ENCODE data around the gene ODR4. TPM values are rescaled to one million over a fixed set of nuclear protein-coding genes. Genes with fewer than 3 reads are reported as not detected.

ODR4 gene
- total RNA-seq, 1 experiment from 2014 or later, result 7.9 TPM

- Histone ChIP-seq H3K4me3 (ENCODE audit: low read length) (no peak overlapping the region), H3K9ac (ENCODE audit: low read length) (no peak overlapping the region), H3K9me3 (ENCODE audit: low read length) (no peaks in the 10 kb centered on the region), H3K36me3 (ENCODE audit: low read depth, low read length) (peaks cover 5% of the 10 kb centered on the region; the same call in 1 of the 2 replicates), H3K4me1 (ENCODE audit: insufficient read depth, low read length) (no peaks in the 10 kb centered on the region), H3K79me2 (ENCODE audit: low read length) (no peaks in the 10 kb centered on the region), H4K20me1 (ENCODE audit: low read length) (no peaks in the 10 kb centered on the region), H3K27me3 (ENCODE audit: low read length) (no peaks in the 10 kb centered on the region), H3F3A (ENCODE audit: low read length, unreplicated experiment) (no peaks in the 10 kb centered on the region), H3K27ac (ENCODE audit: low read length) (no peak overlapping the region), H3K9me2 (replicated peaks; ENCODE audit: low read length) (no peaks in the 10 kb centered on the region), H3K4me2 (ENCODE audit: low read length) (no peak overlapping the region), H2AFZ (ENCODE audit: low read length) (no peak overlapping the region)
- POLR2A ChIA-PET (ENCODE audit: unreplicated experiment), result no interaction called here
- intact Hi-C loops (cut with micrococcal nuclease), result no loop called here
- no peak for ATAC-seq
- no peak for TF ChIP-seq EZH2 (IDR thresholded peaks at IDR 0.05; ENCODE audit: low read length, unreplicated experiment)
- TF ChIP-seq CTCF (conservative IDR thresholded peaks at IDR 0.05; ENCODE audit: low read depth, low read length), result no peak
- no peak for TF ChIP-seq EZH2phosphoT487 (IDR thresholded peaks at IDR 0.05; ENCODE audit: borderline replicate concordance, low read length)
- CTCF ChIA-PET, result no interaction called here
- no TSS peak for BruUV-seq (replicated peaks)
- DNase-seq, result no peak
These were observed 45.8 kb downstream of the ODR4 start for GRCh38 chr1:186421446-186421845.

- CTCF ChIA-PET, result no interaction called here
- BruUV-seq (replicated peaks), result no TSS peak
These were observed 48.9 kb downstream of the ODR4 start for GRCh38 chr1:186424539-186424938.

GRCh38 chr1:186426118-186426517, 50.5 kb downstream of the ODR4 start:
- H4K20me1 ChIP-seq (ENCODE audit: low read length), result no peaks in the 10 kb centered on the region
- H3K9me2 ChIP-seq (replicated peaks; ENCODE audit: low read length), result no peaks in the 10 kb centered on the region
- TF ChIP-seq EZH2phosphoT487 (IDR thresholded peaks at IDR 0.05; ENCODE audit: borderline replicate concordance, low read length) (no peak), EZH2 (IDR thresholded peaks at IDR 0.05; ENCODE audit: low read length, unreplicated experiment) (no peak), CTCF (conservative IDR thresholded peaks at IDR 0.05; ENCODE audit: low read depth, low read length) (no peak)
- H3F3A ChIP-seq (ENCODE audit: low read length, unreplicated experiment), result no peaks in the 10 kb centered on the region
- H3K4me1 ChIP-seq (ENCODE audit: insufficient read depth, low read length), result no peaks in the 10 kb centered on the region
- BruUV-seq (replicated peaks), result no TSS peak
- no peak overlapping the region for H3K27ac ChIP-seq (ENCODE audit: low read length)
- H3K9me3 ChIP-seq (ENCODE audit: low read length), result no peaks in the 10 kb centered on the region
- ATAC-seq (no peak), DNase-seq (no peak)
- no peak overlapping the region for H3K9ac ChIP-seq (ENCODE audit: low read length)
- intact Hi-C loops (cut with micrococcal nuclease), result no loop called here
- POLR2A ChIA-PET (ENCODE audit: unreplicated experiment), result no interaction called here
- CTCF ChIA-PET, result no interaction called here
- H3K36me3 ChIP-seq (ENCODE audit: low read depth, low read length), result no peaks in the 10 kb centered on the region
- H3K27me3 ChIP-seq (ENCODE audit: low read length), result no peaks in the 10 kb centered on the region
- no peak overlapping the region for H3K4me2 ChIP-seq (ENCODE audit: low read length)
- no peak overlapping the region for H2AFZ ChIP-seq (ENCODE audit: low read length)
- H3K79me2 ChIP-seq (ENCODE audit: low read length), result no peaks in the 10 kb centered on the region
- H3K4me3 ChIP-seq (ENCODE audit: low read length), result no peak overlapping the region

More at GRCh38 chr1:186424539-186424938, 48.9 kb downstream of the ODR4 start:
- no peak overlapping the region for H2AFZ ChIP-seq (ENCODE audit: low read length)
- intact Hi-C loops (cut with micrococcal nuclease), result no loop called here
- H3K27me3 ChIP-seq (ENCODE audit: low read length), result no peaks in the 10 kb centered on the region
- no peaks in the 10 kb centered on the region for H4K20me1 ChIP-seq (ENCODE audit: low read length)
- H3K9me2 ChIP-seq (replicated peaks; ENCODE audit: low read length), result no peaks in the 10 kb centered on the region
- no peak overlapping the region for H3K4me3 ChIP-seq (ENCODE audit: low read length)
- no peaks in the 10 kb centered on the region; the same call in 1 of the 2 replicates for H3K36me3 ChIP-seq (ENCODE audit: low read depth, low read length)
- no peak for ATAC-seq
- no peaks in the 10 kb centered on the region for H3K4me1 ChIP-seq (ENCODE audit: insufficient read depth, low read length)
- H3K9ac ChIP-seq (ENCODE audit: low read length), result no peak overlapping the region
- no peaks in the 10 kb centered on the region for H3K79me2 ChIP-seq (ENCODE audit: low read length)
- POLR2A ChIA-PET (ENCODE audit: unreplicated experiment), result no interaction called here
- DNase-seq, result no peak
- TF ChIP-seq EZH2phosphoT487 (IDR thresholded peaks at IDR 0.05; ENCODE audit: borderline replicate concordance, low read length) (no peak), CTCF (conservative IDR thresholded peaks at IDR 0.05; ENCODE audit: low read depth, low read length) (no peak), EZH2 (IDR thresholded peaks at IDR 0.05; ENCODE audit: low read length, unreplicated experiment) (no peak)
- no peak overlapping the region for H3K4me2 ChIP-seq (ENCODE audit: low read length)
- no peaks in the 10 kb centered on the region for H3F3A ChIP-seq (ENCODE audit: low read length, unreplicated experiment)
- no peaks in the 10 kb centered on the region for H3K9me3 ChIP-seq (ENCODE audit: low read length)
- H3K27ac ChIP-seq (ENCODE audit: low read length), result no peak overlapping the region

Data from PC-3 (cell line).